Panc1 (cell line): ENCODE measurements around the gene ORM1.

Experiments
- POLR2AphosphoS5 ChIP-seq: IDR thresholded peaks from 2 replicates; pipeline ENCODE4 v1.6.1; 2012; ENCODE audit warnings: mild to moderate bottlenecking, low read depth, low read length, moderate library complexity
- REST ChIP-seq, 2 experiments: IDR thresholded peaks; 2 replicates each; pipeline ENCODE4 v1.6.1; 2011 to 2012; ENCODE audit warnings: low read depth in 2 of 2, control low read depth in 1 of 2, low read length in 1 of 2, mild to moderate bottlenecking in 1 of 2, moderate library complexity in 1 of 2; ENCODE audit not compliant: insufficient read depth in 1 of 2
- SIN3A ChIP-seq: IDR thresholded peaks from 2 replicates; pipeline ENCODE4 v1.6.1; 2012; ENCODE audit warnings: low read depth, mild to moderate bottlenecking, low read length, moderate library complexity, borderline replicate concordance; ENCODE audit not compliant: insufficient read depth
- TF ChIP-seq, protein P1 (sequence below): fragments of 450-650 bp; IDR thresholded peaks from 2 replicates; pipeline ENCODE4 v1.5.1; 2017; ENCODE audit warnings: mild to moderate bottlenecking

GRCh38 chr9:114338187-114338586 lies 15.3 kb downstream of the ORM1 start:
- TF ChIP-seq, protein P1, sequence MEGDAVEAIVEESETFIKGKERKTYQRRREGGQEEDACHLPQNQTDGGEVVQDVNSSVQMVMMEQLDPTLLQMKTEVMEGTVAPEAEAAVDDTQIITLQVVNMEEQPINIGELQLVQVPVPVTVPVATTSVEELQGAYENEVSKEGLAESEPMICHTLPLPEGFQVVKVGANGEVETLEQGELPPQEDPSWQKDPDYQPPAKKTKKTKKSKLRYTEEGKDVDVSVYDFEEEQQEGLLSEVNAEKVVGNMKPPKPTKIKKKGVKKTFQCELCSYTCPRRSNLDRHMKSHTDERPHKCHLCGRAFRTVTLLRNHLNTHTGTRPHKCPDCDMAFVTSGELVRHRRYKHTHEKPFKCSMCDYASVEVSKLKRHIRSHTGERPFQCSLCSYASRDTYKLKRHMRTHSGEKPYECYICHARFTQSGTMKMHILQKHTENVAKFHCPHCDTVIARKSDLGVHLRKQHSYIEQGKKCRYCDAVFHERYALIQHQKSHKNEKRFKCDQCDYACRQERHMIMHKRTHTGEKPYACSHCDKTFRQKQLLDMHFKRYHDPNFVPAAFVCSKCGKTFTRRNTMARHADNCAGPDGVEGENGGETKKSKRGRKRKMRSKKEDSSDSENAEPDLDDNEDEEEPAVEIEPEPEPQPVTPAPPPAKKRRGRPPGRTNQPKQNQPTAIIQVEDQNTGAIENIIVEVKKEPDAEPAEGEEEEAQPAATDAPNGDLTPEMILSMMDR, result no peak
- TF ChIP-seq REST (IDR thresholded peaks at IDR 0.05; ENCODE audit: insufficient read depth in 1 of 2, low read depth in 2 of 2, low read length in 1 of 2), result no peak
- no peak for TF ChIP-seq SIN3A
- TF ChIP-seq POLR2AphosphoS5, result no peak
